HL-60 (cell line): ENCODE results near the gene IL23R.

Source experiments
- POLR2AphosphoS5 ChIP-seq: IDR thresholded peaks from 2 replicates; pipeline ENCODE4 v1.6.1; 2012; ENCODE audit warnings: low read depth
- TF ChIP-seq, protein P1 (sequence below): IDR thresholded peaks from one replicate; pipeline ENCODE4 v1.5.1; 2011; ENCODE audit warnings: low read length, control low read depth, inconsistent platforms; ENCODE audit not compliant: insufficient read depth

DNA sequence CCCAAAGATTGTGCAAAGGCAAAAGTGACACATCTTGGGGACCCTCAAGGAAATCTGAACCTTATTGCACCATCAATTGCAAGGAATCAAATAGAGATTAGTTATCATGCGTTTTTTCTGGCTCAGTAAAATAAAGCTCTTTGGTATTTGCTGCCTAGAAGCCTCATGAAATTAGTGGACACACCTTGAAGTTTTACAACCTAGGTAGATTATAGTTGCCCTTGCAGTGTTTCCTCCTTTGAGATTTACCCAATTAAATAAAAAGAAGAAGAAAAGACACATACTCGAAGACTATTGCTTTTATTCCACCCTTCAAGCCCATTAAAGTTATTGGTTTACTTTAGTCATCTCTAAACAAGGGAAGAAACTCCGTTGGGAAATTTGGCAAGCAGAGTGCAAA lies 70.0 kb downstream of the IL23R start:
- TF ChIP-seq, protein P1, sequence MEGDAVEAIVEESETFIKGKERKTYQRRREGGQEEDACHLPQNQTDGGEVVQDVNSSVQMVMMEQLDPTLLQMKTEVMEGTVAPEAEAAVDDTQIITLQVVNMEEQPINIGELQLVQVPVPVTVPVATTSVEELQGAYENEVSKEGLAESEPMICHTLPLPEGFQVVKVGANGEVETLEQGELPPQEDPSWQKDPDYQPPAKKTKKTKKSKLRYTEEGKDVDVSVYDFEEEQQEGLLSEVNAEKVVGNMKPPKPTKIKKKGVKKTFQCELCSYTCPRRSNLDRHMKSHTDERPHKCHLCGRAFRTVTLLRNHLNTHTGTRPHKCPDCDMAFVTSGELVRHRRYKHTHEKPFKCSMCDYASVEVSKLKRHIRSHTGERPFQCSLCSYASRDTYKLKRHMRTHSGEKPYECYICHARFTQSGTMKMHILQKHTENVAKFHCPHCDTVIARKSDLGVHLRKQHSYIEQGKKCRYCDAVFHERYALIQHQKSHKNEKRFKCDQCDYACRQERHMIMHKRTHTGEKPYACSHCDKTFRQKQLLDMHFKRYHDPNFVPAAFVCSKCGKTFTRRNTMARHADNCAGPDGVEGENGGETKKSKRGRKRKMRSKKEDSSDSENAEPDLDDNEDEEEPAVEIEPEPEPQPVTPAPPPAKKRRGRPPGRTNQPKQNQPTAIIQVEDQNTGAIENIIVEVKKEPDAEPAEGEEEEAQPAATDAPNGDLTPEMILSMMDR, result no peak
- no peak for TF ChIP-seq POLR2AphosphoS5
